Measurements from ENCODE around the gene CDC27.
A peak's percentile ranks its signal among the peaks of the same experiment; 100 is the strongest.
"Not testable (repeated sequence)": the region's sequence is repeated elsewhere in the genome, so short reads cannot be mapped to it uniquely, and the experiment has no call there.

CDC27 gene

DNA sequence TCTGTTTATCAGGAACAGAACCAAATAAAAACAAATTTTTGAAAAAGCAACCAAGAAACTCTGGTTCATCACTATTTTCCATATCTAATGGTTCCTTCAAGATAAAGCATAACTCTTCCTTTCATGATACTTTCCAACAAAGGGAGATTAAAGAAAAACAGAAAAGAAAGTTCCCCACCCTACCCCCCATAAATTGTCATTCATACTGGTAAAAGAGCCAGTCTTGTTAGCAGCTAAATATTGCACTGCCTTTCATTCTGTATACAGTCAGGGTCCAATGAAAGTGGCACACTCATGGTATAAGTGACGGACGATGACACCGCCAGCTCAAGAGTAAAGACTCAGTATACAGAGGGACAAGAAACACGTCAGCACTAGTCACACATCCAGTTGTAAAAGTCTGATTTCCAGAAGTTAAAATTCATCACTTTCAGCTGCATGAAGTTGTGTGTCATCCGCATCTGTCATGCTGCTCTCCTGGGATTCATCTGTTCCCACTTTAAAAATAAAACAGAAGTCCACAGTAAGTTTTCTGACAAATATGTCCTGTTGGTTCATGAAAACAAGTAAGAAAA is 68.5 kb downstream of the CDC27 start:
- DNase-seq: peak; percentile 67

DNA sequence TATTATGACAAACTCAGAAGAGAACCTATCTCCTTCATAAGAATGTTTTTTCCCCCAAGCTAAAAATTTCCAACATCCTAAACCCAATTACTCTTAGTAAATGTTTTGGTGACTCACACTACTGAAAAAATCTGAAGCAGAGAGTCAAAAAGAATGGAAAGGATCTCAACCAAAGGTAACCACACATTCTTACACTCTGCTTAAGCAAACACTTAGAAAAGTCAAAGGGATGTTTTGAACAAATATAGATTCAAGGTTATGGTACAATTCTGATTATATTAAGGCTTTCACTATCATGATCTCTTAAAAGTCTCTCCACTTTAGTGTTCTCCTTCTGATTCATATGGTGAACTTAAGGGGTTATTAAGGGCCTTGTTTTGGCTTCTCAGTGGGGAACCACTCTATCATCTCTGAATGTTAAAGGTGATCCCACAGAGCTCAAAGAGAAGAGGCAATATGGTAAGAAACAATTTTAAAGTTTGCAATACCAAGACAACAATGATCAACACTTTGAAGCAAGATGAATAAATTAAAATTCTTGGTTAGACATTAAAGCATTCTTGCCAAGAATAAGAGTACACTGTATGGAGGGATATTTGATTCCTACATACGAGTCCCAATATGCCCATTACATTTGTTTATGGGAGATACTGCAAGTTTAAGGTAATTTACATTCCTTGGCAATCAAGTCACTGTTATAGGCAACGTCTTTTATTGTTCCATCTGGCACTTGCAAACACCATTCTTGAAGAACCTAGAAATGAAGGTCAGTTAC is 69.2 kb downstream of the CDC27 start:
- peak; percentile 78 for DNase-seq

DNA sequence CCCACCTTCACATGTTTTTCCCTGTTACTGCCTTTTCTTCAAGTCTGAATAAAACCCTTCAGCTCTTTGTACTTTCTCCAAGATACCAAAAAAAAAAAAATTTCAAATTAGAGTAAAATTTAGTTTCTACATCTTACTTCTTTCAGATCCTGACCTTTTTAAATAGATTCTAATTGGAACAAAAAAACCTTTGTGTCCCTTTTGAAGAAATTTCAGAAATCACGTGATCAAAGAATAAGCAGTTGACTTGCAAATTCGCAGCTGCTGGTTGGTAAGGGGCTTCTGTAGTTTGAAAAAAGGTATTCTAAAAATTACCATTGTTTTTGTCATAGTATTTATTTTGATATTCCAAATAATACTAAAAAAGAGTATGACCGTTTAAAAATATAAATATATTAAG is 71.7 kb downstream of the CDC27 start:
- DNase-seq: no peak

DNA sequence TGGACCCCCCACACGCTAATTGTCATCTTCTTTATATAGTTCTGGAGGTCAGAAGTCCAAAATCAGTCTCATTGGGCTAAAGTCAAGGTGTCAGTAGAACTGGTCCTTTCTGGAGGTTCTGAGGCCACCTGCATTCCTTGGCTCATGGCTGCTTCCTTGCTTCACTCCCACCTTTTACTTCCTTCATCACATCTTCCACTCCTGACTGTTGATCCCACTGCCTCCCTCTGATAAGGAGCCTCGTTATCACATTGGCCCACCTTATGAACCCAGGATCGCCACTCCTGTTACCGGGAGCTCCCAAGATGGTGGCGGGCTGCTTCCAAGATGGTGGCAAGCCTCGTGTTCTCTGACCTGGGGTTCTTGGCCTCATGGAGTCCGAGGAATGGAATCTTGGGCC is 83.0 kb downstream of the CDC27 start:
- DNase-seq: no peak

DNA sequence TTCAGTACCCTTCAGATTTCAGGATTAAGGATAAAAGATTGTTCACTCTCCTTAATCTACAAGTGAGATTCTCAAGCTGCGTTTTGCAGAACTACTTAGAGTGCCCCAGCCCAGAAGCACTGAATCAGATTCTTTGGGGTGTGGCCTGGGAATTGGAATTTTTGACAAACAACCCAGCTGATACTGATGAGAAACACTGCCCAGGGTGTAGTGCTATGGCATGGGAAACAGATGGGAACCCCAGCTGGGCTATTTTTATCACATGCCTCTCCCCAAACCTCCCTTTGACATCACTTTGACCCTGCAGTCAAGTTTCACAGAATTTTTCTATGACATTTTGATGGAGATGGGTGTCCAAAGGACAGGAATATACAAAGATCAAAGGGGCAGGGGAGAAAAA is 83.8 kb downstream of the CDC27 start:
- DNase-seq: not testable (repeated sequence)

DNA sequence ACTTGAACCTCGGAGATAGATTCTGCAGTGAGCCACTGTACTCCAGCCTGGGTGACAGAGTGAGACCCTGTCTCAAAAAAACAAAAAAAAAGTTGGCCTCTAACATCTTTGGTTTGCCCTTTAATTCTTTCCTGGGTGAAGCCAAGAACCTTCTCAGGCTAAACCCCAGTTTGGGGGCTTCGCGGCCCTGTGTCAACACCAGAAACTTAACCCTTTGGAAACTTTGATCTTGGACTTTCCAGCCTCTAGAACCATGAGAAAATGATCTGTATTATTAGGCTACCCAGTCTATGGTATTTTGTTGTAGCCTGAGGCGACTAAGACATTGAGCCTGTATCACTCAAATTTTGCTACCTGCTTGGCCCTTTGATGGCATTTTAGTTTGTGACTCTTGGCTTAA is 86.2 kb downstream of the CDC27 start:
- DNase-seq: no peak

DNA sequence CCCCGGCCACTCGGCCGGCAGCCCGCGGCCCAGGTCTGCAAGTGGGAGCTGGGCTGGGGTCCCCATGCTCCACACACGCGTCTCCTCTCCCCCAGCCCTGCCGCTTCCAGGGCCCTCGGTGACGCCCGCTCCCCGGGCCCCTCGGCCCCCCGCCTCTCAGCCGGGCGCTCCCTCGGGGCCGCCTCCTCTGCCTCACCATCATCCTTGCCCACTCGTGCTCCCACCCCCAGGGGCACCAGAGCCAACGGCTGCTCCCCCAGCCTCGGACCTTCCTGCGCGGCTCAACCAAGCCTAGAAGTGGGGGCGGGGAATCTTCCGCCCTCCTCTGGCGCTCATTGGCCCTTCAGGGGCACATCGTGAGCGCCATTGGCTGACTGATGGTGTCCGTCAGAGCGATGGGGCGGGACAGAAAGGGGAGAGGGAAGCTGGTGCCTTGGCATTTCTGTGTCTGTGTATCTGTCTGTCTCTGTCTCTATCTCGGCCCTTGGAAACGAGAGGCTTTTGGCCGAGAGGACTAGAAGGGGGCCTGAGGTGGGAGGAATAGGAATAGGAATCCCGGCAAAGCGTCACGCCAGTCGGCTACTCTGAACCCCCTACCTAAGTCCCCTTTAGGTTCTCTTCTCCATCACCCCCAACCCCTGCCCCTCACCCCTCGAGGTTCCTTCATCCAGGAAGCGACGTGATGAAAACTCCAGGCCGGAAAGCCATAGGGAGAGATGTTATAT is 88.9 kb downstream of the CDC27 start:
- peak; percentile 91 for DNase-seq

DNA sequence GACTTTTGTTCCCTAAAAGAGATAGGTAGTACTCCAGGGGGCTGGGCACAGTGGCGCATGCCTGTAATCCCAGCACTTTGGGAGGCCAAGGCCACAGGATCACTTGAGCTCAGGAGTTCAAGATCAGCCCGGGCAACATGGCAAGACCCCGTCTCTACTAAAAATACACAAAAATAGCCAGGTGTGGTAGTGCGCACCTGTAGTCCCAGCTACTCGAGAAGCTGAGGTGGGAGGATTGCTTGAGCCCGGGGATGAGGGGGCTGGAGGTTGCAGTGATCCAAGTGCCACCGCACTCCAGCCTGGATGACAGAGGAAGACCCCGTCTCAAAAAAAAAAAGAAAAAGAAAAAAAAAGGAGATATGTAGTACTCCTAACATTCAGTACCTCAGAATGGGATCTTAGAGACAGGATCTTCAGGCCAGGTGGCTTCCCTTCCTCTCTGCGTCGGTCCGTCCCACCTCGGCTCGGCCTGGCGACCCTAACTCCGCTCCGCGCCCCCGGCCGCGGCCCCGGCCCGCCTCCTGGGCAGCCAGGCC is 89.6 kb downstream of the CDC27 start:
- DNase-seq: no peak

DNA sequence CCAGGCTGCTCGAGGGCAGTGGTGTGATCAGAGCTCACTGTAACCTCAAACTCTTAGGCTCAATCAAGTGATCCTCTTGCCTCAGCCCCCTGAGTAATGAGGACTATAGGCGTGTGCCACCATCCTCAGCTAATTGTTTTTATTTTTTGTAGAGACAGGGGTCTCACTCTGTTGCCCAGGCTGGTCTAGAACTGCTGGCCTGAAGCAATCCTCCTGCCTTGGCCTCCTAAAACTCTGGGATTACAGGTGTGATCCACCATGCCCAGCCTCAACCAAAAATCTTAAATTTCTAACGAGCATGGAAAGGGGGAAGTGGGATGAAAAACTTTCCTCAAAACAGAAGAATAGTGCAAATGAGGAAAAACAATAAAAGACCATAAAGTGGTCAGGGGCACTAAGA is 92.8 kb downstream of the CDC27 start:
- DNase-seq: no peak

DNA sequence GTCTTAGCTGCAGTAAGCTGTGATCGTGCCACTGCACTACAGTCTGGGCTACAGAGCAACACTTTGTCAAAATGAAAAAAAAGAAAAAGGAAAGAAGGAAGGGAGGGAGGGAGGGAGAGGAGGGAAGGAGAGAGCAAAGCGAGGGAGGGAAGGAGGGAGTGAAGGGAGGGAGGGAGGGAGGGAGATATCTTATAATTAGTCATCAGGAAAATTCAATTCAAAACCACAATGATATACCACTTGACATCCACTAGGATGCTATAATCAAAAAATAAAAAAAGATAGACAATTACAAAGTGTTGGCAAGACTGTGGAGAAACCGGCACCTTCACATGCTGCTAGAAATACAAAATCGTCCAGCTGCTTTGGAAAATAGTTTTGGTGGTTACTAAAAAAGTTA is 93.8 kb downstream of the CDC27 start:
- no peak for DNase-seq

DNA sequence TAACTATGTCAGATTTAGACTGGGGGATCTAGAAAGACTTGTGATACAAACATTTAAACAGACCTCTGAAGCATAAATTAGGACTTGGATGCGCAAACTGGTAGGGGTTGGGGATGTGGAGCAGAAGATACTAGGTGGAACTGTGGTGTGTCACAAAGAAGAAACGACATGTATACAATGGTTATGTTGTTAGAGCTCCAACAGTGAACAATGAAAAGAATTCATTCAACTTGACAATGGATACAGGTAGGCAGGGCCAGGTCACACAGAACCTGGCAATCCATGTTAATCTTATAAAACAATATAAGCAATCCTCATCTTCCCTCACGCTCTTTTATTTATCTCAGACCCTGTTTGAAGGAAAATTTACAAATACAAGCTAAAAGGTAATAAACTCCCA is 102.0 kb downstream of the CDC27 start:
- no peak for DNase-seq

DNA sequence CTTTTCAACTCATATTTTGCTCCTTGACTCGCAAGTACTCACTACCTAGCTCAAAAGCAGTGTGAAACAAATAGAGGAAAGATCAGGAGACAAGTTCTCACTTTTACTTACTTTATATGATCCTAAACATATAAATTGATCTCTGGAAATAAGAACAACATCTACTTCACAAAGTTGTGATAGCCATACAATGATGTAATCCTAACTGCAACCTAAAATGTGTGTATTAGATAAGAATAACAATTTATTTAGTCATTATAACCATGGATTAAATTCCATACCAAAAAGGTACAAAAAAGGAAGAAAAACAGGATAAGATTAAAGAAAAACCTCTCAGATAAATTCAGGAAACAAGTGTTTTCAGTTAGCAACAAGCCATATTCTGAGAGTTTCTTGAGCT is 103.4 kb downstream of the CDC27 start:
- no peak for DNase-seq

DNA sequence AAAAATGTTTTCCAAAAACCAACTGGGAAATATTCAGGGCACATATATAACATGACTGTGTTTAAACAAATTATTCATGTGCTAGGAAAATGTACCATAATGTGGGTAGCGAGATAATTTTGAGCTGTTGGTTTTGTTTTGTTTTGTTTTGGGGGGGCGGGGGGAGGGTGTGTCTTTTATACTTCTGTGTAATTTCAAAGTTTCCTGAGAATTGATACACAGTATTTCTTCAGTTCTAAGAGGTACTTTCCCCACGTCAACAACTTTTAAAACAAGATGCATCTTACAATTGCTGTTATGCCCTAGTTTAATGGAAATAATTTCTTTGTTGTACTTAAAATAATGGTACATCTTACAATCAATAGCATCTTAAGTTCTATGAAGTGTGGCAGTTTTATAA is 110.3 kb downstream of the CDC27 start:
- no peak for DNase-seq

DNA sequence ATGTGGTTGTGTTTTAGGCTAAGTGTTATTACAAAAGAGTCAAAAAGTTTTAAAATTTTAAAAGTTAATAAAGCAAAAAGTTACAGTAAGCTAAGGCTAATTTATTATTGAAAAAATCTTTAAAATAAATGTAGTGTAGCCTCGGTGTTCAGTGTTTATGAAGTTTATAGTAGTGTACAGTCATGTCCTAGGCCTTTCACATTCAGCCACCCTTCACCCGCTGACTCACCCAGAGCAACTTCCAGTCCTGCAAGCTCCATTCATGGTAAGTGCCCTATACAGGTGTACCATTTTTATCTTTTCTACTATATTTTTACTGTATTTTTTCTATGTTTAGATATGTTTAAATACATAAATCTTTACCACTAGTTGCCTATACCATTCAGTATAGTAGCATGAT is 111.5 kb downstream of the CDC27 start:
- no peak for DNase-seq

DNA sequence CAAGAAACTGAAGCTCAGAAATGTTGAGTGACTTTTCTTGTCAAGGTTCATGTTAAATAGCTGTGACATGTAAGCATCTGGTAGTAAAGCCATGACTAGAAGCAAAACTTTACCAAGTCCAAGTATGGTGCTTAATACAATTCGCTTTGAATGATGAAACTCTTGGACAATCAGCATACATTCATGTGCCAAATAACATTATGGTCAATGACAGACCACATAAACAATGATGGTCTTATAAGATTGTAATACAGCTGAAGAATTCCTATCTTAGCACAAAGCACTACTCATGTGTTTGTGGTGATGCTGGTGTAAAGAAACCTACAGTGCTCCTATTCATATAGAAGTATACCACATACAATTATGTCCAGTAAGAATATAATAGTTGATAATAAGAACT is 112.9 kb downstream of the CDC27 start:
- DNase-seq: peak; percentile 68

DNA sequence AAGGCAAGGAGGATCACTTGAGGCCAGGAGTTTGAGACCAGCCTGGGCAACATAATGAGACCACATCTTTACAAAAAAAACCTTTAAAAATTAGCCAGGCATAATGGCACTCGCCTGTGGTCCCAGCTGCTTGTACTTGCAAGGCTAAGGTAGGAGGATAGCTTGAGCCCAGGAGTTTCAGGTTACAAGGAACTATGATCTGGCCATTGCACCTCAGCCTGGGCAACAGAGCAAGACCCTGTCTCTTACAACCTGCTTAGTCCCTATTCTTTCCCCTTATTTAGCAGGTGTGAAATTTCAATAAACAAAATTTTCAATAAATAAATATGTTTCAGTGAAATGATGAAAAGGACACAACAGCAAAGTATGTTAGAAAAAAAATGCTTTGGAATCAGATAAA is 114.7 kb downstream of the CDC27 start:
- not testable (repeated sequence) for DNase-seq

DNA sequence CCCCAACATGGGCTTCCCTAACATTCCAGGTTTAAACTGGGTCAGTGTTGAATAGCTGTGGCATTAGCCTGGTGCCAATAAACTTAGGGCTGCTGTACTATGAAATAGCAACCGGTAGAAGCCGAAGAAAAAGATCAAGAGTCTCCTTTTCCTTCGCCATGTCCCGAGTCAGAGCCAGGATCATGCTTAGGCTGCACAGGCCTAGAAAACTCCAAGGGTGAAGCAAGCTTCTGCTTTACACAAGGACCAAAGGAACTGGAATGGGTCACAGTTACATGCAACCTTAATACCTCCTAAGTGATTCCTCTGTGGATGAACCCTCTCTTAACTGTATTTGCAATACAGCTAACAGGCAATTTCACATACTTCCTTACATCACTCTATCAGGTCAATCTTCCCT is 115.5 kb downstream of the CDC27 start:
- not testable (repeated sequence) for DNase-seq

DNA sequence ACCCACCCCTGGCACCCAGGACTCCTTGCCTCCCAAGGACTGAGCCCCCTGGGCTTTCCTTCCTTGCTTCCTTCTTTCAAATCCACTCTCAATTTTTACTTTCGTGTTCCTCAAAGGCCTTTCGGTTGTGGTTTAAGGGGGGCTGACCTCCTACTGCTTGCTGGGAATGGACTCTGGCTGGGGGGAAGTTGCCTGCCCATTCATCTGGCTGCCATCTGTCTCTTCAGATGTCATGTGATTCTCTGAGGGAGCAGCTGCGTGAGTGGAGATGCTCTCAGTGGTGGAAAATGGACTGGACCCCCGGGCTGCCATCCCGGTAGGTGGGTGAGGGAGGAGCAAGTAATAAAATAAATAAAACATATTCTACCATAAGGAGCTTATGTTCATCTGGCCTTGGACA is 116.2 kb downstream of the CDC27 start:
- DNase-seq: peak; percentile 68

DNA sequence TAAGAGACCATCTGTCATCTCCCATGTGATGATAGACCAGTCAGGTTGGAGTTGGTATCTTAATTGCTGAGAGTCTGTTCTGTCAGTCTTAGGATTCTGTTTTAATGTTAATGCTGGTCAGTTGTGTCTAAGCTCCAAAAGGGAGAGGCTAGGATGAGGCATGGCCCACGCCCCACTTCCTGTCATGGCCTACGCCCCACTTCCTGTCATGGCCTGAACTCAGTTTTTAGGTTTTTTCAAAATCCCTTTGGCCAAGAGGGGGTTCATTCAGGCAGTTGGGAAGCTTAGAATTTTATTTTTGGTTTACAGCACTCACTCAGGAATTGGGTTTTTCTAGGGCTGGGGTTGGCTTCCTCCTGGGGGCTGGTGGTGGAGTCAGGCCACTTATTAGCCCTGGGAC is 117.9 kb downstream of the CDC27 start:
- DNase-seq: not testable (repeated sequence)

DNA sequence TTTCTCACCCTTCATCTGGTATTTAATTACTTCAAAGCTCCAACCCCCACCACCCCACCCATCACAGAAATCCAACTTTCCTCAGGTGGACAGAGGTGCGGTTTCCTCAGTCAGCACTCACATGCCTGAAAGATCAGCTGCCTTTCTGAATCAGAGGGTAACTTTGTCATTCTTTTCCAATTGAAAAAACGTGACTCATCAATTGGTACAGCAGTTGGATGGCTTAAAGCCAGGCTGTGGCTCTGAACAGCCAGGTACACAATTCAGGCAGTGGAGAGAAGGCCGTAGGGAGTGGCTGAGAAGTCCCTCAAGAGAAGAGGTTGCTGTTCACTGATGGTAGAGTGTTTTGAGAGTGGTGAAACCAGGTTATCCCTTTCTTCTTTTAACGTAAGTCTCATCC is 118.8 kb downstream of the CDC27 start:
- peak; percentile 11 for DNase-seq
